LoVo (cell line): ENCODE data around the gene CXADR.
A peak's percentile ranks its signal among the peaks of the same experiment; 100 is the strongest.
"Not testable (repeated sequence)": the region's sequence is repeated elsewhere in the genome, so short reads cannot be mapped to it uniquely, and the experiment has no call there.

Experiments used
- DNase-seq: peaks from one replicate; pipeline ENCODE4 v3.0.0-alpha.2; 2016; ENCODE audit warnings: low spot score

The CXADR gene

DNA sequence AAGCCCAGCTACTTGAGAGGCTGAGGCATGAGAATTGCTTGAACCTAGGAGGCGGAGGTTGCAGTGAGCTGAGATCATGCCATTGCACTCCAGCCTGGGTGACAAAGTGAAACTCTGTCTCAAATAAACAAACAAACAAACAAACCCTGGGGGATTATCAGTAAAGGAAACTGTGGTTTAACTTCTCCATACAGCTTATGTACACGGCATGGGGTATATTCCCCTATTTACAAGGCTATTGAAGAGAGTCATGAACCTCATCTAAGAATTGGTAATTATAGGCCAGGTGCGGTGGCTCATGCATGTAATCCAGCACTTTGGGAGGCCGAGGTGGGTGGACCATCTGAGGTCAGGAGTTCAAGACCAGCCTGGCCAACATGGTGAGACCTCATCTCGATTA is 9.9 kb upstream of the CXADR start:
- not testable (repeated sequence) for DNase-seq

DNA sequence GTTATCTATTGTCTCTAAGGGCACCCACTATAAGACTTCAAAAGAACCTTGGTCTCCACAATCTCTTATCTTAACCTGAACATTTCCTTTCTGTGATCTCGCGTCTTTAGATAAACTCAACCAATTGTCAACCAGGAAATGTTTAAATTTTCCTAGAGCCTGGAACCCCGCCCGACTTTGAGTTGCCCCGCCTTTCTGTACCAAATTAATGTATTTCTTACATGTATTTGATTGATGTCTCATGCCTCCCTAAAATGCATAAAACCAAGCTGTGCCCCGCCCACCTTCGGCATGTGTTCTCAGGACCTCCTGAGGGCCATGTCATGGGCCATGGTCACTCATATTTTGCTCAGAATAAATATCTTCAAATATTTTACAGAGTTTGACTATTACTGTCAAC is 5.9 kb upstream of the CXADR start:
- DNase-seq = no peak

DNA sequence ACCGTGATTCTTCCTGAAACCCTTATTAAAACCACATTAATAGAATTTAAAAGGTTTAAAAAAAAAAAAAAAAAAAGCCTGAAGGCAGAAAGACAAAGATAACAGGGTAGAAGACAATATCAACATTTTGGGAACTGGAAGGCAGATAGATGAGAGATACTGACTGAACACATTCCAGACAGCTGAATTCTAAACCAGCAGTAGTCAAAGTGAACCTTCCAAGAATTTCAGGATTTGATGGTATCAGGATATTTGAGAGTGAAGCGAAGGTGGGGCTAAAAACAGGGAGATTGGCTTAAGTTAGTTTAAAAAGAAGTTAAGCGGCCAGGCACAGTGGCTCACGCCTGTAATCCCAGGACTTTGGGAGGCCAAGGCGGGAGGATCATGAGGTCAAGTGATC is 5.3 kb upstream of the CXADR start:
- no peak for DNase-seq

- no peak for DNase-seq
Observed at GRCh38 chr21:17513214-17514123, 626 bp downstream of the CXADR start.

GRCh38 chr21:17514124-17514845 is 1.4 kb downstream of the CXADR start:
- DNase-seq = peak; percentile 33

GRCh38 chr21:17517008-17517407 is 4.2 kb downstream of the CXADR start:
- DNase-seq = not testable (repeated sequence)

GRCh38 chr21:17519208-17519738 is 6.4 kb downstream of the CXADR start:
- no peak for DNase-seq

GRCh38 chr21:17519965-17520609 is 7.2 kb downstream of the CXADR start:
- DNase-seq = no peak

GRCh38 chr21:17523007-17523451 is 10.2 kb downstream of the CXADR start:
- DNase-seq = peak; percentile 67

DNA sequence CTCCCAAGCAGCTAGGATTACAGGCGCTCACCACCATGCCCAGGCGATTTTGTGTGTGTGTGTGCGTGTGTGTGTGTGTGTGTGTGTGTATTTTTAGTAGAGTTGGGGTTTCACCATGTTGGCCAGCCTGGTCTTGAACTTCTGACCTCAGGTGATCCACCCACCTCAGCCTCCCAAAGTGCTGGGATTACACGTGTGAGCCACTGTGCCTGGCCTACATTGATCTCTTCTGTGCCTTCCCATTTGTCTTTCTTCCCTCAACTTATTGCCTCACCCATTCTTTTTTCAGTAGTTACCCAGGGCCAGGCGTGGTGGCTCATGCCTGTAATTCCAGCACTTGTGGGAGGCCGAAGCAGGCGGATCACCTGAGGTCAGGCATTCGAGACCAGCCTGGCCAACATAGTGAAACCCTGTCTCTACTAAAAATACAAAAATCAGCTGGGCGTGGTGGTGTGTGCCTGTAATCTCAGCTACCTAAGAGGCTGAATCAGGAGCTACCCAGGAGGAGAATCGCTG is 11.2 kb downstream of the CXADR start:
- DNase-seq = not testable (repeated sequence)

DNA sequence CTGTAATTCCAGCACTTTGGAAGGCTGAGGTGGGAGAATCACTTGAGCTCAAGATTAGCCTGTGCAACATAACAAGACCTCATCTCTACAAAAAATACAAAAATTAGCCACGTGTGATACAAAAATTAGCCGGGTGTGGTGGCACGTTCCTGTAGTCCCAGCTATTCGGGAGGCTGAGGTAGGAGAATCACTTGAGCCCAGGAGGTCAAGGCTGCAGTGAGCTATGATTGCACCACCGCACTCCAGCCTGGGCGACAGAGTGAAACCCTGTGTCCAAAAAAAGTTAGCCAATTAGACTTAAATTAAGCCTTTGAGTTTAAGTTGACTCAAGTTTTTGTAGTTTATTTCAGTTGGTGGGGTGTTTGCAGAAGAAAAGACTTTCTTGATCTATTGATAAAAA is 11.8 kb downstream of the CXADR start:
- no peak for DNase-seq

GRCh38 chr21:17526776-17527175 is 13.9 kb downstream of the CXADR start:
- no peak for DNase-seq

DNA sequence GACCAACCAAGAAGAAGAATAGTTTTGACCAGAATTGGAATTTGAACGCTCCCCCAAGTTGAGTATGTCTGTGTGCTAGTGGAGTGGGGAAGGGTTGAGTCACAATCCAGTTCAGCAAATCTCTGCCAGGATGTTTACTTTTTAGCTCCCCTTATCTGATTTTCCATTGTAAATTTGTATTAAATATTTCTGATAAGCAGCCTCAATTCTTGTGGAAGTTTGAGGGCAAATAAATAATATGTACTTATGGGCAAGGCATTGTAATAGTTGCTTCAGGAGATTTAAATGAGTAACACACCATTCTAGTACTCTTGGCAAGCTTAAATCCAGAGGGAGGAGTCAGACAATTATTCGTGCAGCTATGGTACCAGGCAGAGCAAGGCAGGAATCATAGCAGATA is 14.4 kb downstream of the CXADR start:
- peak; percentile 52 for DNase-seq

GRCh38 chr21:17527711-17528110 is 14.9 kb downstream of the CXADR start:
- DNase-seq = no peak

DNA sequence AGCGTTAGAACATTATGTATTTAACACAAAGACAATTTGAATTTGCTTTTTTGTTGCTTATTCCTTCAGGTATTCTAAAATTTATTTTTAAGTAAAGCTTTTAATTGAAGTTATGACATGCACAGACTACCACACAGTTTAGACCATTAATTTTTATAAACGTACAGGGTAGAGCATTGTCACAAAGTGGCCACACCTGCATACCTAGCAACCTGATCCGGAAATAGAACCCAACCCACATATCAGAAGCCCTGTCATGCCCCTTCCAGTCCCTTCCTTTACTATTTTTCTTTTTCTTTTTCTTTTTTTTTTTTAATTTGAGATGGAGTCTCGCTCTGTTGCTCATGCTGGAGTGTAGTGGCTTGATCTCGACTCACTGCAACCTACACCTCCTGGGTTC is 16.8 kb downstream of the CXADR start:
- no peak for DNase-seq

DNA sequence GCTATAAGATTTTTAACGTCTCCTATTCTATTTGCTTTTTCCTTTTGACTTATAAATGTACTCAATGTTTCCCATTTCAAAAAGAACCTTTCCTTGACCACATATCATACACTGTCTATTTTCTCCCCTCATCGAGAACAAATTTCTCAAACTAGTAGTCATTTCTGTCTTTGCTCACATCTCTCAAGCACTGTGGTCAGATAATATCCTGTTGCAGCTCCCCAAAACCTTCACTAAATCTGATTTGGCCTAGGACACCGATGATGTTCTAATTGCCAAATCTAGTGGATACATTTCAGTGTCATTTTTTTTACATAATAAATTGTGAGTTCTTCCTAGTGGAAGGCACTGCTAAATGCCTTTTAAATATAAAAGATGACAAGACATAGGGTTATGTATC is 19.4 kb downstream of the CXADR start:
- no peak for DNase-seq

GRCh38 chr21:17536381-17536780 is 23.5 kb downstream of the CXADR start:
- DNase-seq = no peak

- no peak for DNase-seq
Observed at GRCh38 chr21:17537299-17537698, 24.5 kb downstream of the CXADR start.

DNA sequence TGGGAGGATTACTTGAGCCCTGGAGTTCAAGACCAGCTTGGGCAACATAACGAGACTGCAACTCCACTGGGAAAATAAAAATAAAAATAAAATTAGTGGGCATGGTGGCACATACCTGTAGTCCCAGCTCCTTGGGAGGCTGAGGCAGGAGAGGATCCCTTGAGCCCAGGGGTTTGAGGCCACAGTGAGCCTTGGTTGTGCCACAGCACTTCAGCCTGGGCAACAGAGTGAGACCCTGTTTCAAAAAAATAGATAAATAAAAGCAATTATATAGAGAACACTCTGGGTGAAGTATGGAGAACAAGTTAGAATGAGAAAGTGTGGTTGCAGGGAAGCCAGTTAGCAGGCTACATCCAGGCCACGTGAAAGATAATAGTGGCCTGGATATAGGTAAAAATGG is 25.7 kb downstream of the CXADR start:
- DNase-seq = no peak

- no peak for DNase-seq
Observed at GRCh38 chr21:17539323-17539722, 26.5 kb downstream of the CXADR start.

DNA sequence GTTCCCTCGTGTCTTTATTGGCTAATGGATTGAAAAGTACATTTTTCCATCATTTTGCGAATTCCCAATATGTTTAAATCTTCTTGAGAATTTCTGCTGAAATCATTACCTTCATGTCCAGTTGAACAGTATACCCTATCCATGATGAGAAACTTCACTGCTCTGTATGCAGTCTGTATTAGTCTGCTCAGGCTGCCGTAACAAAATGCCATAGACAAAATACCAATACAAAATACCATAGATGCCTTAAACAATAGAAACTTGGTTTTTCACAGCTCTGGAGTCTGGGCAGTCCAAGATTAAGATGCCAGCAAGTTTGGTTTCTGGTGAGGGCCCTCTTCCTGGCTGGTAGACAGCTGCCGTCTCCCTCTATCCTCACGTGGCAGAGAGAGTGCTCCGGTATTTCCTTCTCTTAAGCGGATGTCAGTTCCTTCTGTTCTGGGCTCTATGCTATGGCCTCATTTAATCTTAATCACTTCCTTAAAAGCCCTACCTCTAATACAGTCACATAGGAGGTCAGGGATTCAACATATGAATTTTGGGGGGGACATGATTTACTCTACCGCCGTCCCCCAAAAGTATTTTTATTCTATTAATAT is 27.0 kb downstream of the CXADR start:
- DNase-seq = no peak

DNA sequence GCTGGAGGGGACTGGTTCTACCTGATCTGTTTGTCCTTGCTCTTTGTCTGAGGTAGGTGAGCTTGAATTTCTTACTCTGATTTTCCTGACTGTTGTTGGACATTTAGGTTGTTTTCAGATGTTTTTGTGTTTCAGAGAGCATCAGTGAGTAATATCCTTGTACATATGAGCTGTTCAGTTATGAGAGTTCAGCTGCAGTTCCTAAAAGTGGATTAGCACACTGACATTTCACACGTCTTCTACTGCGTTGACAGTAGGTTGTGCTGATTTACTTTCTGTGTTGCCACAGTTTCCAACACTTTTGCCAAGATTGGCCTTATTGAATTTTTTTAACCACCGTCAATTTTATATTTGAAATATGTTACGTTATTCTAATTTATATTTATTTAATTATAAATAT is 27.7 kb downstream of the CXADR start:
- no peak for DNase-seq
